GM21515 (cell line): ENCODE measurements around the gene ODF2.
A peak's percentile ranks its signal among the peaks of the same experiment; 100 is the strongest.
"Not testable (repeated sequence)": the region's sequence is repeated elsewhere in the genome, so short reads cannot be mapped to it uniquely, and the experiment has no call there.

Source experiments
- ATAC-seq: cut with Tn5 transposase; IDR thresholded peaks from one replicate; pipeline ENCODE4 v1.9.1; 2021; ENCODE audit not compliant: unreplicated experiment

The ODF2 gene

DNA sequence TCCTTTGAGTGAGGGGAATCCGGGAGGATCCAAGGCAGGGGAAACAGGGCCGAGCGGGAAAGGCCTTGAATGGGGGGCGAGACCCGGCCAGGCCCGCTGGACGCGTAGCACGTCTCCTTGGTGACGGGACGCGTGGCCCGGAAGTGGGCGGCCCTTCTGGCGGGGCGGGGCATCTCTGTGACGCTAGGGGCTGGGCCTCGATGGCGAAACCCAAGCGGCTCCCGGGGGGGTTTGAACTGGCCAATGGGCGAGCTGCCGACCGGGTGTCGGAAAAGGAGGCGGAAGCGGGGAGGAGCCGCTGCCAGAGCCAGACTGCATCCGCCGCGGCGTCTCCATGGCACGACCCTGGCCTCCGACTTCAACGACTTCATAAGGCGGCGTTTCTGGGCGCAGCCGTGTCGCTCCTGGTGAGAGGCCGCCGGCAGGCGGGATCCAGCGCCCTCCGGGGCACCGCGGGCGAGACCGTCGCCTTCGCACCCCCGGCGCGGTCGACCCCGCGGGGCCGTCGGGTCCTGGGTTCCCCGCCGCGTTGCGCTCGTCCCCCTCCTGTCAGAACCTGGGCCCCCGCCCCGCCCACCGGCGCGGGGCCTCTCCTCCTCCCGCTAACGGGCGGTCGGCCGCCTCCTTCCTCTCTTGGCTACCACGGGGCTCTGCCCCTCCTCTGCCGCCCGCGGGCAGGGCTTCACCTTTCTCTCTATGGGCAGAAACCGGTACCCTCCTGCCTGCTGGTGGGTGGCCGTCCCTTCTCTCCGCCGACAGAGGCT is at the start of gene ODF2:
TSS of gene ODF2 (plus strand) at position 158 of the 764 bp plus-strand sequence. CDS start at position 244, 86 bp downstream.
- ATAC-seq: peak; percentile 86

DNA sequence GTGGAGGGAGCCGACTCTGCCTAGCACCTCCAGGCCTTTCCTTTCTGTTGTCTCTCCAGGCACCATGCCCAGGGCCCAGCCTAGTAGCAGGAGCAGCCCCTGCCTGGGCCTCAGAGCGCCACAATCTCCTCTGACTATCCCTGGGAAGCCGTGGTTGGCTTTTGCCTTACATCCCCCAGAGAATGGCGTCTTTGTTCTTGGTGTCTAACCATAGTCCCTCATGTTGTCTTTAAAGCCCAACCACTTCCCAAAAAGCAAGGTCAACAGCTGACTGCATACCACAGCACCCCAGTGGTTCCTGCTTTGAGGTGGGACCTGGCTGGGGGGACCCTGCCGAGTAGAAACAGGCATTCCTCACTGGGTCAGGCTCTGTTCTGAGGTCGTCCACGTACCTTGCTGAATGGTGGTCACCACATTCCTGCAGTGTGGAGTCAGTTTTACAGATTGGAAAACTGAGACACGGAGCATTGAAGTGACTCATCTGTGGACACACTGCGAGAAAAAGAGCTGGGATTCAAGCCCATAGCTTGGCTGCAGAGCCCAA is 48.9 kb upstream of the ODF2 start:
- no peak for ATAC-seq

DNA sequence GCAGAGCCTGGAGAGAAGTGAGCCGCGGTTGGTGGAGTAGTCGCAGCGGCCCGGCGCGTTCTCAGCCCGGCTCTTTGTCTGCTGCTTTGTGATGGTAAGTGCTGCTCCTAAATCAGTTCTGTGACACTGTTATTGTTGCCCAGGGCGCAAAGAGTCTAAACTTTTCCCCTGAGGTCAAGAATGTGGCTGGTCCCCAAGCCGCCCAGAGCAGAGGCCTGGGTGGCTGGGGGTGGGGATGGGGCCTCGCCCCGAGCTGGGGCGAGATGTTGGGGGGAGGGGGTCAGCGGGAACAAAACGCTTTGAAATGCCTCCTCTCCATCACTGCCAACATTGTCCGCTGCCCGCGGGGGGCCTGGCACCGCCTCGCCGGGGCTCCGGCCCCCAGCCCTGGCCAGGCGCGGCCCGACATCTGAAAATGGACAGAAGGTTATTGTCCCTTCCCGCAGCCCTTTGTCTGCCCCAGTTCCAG is 46.8 kb upstream of the ODF2 start:
- ATAC-seq: no peak

DNA sequence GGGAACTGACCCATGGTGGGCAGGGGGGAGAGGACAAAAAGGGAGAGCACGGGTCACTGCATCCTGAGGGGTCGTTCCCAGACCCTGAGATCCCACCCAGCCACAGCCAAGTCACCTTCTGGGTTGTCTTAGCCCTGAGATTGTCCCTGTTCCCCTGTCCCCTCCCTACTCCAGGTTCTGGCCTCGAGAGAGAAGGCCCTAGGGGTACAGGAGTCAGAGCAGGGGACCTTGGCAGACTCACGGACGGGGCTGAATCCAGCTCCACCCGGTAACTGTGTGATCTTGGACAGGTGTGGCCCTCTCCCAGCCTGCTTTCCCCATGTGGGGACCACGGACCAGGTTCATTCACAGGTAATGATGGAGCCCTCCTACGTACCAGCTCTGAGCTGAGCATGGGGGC is 46.4 kb upstream of the ODF2 start:
- no peak for ATAC-seq

DNA sequence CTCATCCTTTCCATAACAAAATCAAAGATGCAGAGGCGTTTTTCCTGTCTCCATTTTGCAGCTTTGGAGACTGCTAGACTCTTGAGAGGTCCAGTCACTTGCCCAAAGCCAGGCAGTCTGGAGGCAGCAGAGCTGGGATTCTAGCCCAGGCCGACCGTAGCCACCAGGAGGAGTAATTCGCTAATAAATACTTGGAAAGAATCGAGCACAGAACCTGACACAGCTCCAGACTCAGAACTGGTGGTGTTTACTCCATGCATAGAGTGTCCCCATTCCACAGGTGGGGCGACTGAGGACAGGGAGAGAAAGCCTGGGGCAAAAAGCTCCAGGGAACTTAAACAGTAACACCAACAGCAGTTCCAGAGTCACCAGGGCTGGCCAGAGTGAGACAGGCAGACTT is 45.8 kb upstream of the ODF2 start:
- ATAC-seq: no peak

DNA sequence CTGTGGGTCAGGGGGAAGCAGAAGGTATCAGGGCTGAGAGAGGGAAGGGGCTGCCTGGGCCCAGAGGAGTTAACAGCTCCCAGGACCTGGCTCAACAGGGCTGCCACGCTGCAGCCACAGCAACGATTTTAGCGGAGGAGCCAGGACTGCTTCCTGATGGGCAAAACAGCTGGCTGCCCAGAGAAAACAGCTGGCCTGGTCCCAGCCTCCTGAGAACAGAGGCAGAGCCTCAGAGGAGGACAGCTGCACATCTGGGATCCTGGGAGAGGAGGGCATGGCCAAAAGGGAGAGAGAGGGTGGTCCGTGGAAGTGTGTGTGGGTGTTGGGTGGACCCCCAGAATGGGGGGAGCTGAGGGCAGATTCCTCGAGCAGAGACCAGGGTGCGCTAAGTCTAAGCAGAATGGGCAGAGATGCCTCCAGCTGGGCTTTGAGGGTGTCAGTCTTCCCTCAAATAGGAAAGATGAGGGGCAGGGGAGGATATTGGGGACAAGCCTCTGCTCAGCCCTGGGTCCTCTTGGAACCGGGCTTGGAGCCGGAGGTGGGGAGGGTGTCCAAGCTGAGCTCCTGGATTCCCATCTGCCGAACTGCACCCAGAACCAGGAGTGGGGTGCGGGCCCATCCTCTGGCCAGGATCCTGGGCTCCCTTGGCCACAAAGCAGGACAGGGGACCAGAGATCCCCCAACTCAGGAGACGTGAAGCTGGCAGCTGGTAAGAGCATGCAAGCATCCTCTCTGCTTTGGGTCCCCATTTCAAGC is 44.3 kb upstream of the ODF2 start:
- no peak for ATAC-seq

DNA sequence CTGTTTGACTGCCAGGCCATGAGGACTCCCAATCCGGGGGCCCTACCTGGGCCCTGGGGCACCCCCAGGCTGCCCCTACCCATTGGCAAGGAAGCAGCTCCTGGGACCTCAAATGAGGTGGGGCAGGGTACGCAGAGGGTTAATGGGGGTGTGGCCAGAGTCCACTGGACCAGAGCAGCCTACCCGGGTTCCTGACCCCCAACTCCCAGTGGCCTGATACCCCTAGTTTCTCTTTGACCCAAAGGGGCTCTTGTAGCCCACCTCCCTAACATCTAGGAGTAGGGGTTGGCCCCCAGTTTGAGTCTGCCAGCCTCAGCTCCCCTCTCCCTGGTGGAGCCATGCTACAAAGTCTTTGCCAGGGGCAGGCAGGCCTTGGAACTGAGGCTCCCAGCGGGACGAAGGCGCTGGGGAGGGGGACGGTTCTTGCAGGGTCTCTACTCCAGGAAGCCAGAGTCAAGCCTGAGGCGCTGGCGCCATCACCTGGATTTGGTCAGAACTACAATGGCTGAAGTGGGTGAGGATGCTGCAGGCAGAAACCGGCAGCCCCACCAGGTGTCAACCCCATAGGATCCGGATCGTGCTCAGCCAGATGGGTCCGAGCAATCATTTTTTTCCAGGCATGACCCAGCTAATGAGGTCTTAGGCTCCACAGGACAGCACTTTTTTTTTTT is 43.6 kb upstream of the ODF2 start:
- ATAC-seq: no peak

DNA sequence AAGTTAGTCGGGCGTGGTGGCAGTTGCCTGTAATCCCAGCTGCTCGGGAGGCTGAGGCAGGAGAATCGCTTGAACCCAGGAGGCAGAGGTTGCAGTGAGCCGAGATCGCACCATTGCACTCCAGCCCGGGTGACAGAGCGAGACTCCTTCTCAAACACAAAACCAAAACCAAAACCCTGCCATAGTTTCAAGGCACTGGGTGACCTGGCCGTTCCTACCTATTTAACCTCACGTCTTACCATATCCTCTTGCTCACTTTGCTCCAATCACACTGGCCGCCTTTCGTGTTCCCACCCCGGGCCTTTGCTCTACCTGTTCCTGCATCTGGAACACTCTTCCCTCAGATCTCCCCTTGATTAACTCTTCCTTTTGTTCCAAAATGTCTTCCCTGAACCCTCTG is 42.1 kb upstream of the ODF2 start:
- ATAC-seq: not testable (repeated sequence)

DNA sequence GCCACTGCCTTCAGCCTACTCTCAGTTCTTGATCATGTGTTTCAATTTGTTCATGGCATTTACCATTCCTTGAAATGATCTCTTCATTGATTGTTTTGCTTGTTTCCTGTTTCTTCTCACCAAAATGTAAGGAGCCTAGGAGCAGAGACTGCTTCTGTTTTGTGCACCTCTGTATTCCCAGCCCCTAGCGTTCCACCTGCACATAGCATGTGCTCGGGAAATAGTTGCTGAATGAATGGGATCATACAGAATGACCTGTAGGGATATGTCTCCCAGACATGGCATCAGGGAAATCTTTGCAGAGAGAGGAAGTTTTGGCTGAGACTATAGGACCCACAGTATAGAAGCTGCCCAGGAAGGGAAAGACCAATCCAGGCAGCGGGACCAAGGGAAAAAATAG is 41.3 kb upstream of the ODF2 start:
- ATAC-seq: no peak

DNA sequence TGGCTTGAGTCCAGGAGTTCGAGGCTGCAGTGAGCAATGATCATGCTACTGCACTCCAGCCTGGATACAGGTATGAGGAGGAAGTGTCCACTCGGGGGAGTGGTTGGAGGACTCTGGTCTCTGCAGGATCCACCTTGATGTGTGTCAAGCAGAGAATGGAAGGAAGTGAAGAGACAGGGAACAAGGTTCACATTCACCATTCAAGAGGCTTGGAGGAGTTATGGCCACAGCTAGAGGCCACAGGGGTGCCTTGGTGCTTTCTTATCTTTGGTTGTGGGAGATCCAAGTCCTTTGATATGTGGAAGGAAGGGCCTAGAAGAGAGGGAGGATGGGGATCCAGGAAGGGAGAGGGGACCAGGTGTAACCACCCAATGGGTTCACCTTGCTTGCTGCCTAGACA is 40.5 kb upstream of the ODF2 start:
- ATAC-seq: no peak

DNA sequence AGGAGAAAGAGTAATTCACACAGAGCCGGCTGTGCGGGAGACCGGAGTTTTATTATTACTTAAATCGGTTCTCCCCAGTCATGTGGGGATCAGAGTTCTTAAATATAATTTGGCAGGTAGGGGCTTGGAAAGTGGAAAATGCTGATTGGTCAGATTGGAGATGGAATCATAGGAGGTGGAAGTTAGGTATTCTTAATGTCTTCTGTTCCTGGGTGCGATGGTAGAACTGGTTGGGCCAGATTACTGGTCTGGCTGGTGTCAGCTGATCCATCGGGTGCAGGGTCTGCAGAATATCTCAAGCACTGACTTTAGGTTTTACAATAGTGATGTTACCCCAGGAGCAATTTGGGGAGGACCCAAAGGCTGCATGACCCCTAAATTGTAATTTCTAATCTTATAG is 39.8 kb upstream of the ODF2 start:
- ATAC-seq: no peak

DNA sequence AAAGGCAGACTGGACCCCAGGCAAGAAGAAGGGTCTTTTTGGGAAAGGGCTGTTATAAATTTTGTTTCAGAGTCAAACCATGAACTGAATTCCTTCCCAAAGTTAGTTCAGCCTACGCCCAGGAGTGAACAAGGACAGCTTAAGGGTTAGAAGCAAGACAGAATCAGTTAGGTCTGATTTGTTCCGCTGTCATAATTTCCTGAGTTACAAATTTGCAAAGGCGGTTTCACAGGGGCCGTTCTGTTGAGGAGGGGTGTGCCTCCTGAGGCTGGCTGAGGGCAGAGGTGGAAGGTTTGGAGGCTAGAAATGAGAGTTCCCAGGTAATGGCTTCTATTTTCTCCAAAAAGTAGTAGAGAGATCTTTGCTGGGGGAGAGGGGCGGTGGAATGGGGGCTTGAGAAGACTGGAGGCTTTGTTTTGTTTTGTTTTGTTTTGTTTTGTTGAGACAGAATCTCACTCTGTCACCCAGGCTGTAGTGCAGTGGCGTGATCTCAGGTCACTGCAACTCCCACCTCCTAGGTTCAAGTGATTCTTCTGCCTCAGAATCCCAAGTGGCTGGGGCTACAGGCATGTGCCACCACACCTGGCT is 39.3 kb upstream of the ODF2 start:
- ATAC-seq: no peak

DNA sequence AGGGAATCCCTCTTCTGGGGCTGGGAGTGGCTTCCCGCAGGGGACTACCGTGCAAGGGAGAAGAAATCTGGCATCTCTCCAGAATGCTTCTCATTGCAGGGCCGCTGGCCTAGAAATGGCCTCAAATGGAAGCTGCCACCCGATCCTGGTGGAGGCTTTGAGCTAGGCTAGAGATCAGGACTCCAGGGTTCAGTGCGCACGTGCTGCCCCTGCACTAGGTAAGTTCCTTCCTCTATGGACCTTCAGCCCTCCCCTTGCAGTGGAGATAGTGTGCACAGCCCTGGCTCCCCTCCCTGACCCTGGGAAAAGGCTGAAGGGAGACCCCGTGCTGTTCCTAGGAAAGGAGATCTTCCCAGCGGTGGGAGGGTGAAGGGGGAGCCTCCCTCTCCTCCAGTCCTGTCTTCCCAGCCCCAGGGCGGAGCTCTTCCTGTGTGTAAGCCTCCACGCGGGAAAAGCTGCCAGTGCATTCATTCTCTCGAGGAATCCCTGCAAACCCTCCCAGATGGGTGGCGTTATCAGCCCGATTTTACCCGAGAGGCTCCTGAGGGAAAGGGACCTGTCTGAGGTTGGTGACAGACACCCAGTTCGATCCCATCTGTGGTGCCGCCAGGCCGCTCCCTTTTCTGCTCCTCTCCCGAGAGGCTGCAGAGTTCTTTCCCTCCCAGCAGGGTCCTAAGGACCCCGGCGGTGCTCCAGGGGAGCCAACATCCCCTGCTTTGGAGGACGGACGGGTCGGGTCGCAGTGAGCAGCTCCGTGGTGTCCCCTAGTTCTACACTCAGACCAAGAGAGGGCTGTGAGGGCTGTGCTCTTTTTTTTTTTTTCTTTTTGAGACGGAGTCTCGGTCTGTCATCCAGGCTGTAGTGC is 36.5 kb upstream of the ODF2 start:
- ATAC-seq: no peak

DNA sequence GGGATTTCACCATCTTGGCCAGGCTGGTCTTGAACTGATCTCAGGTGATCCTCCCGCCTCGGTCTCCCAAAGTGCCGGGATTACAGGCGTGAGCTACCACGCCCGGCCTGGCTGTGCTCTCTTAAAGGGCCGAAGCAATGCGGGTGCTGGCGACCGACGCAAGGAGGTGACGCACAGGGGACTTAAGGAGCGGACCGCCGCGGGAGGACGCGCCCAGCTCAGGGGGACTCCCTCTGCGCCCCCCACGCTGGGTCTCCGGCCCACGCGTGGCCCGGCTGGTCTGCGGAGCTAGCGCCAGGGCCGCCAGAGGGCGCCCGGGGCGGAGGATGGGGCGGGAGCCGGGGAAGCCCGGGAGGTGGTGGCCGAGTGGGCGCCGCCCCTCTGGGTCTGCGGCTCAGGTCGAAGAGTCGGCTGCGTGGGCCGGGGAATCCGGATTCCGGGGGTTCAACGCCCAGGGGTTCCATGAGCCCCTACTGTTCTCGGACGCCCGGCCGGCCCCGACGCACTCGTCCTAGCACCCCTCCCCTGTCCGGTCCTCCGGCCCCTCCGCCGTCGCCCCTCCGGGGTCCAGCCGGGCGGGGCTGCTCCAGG is 35.7 kb upstream of the ODF2 start:
- peak; percentile 78 for ATAC-seq

DNA sequence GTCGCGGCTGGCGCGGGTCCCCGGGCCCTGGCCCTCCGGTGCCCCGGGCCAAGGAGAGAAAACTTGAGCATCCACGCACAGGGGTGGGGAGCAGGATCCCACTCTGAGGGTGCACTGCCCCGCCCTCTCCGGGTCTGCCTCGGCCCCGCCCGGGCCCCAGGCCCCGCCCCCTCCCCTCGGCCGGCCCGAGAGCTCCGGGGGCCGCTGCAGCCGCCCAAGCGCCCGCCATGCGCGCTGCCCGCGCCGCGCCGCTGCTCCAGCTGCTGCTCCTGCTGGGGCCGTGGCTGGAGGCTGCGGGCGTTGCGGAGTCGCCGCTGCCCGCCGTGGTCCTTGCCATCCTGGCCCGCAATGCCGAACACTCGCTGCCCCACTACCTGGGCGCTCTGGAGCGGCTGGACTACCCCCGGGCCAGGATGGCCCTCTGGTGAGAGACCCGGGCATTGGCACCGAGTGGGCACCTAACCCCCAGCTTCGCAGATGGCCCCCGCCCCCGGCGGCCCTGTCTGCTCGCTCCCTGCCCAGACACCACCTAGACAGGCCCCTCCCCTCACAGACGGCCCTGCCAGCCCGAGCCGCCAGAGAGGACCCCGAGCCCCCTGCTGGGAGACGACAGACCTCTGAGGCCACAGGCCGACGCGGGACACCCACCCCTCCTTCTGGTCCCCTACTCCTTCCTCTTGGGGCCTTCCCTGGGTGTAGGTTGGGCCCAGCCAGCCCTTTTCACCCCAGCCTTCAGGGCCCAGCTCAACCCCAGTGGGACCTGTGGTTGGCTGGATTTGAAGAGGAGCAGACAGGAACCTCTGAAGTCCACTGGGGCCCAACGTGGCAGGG is 34.9 kb upstream of the ODF2 start, which contains the start of gene CERCAM:
TSS of gene CERCAM (plus strand) at position 207 of the 831 bp plus-strand sequence. CDS start at position 228, 21 bp downstream.
- ATAC-seq: peak; percentile 53

DNA sequence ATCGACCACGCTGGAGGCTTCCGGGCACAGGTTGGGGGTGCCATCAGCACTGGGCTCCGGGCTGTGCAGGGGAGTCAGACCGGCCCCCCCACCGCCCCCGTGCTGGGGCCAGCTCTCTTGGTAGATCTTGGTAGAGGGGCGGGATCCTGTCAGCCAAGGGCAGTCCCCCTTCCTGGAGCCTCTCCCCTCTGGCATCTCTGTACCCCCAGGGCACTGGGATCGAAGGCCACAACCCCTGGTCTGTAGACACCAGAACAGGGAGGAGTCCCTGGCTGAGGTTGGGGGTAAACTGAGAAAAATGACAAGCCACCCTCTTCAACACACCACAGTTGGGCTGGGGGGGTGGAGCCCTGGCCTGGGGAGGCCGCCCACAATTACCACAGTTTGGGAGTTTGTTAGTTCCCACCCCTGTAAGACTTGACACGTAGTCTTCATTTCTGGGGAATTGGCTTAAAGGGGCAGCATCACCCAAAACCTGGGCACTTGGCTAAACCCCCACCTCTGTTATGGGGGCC is 34.3 kb upstream of the ODF2 start:
- no peak for ATAC-seq

DNA sequence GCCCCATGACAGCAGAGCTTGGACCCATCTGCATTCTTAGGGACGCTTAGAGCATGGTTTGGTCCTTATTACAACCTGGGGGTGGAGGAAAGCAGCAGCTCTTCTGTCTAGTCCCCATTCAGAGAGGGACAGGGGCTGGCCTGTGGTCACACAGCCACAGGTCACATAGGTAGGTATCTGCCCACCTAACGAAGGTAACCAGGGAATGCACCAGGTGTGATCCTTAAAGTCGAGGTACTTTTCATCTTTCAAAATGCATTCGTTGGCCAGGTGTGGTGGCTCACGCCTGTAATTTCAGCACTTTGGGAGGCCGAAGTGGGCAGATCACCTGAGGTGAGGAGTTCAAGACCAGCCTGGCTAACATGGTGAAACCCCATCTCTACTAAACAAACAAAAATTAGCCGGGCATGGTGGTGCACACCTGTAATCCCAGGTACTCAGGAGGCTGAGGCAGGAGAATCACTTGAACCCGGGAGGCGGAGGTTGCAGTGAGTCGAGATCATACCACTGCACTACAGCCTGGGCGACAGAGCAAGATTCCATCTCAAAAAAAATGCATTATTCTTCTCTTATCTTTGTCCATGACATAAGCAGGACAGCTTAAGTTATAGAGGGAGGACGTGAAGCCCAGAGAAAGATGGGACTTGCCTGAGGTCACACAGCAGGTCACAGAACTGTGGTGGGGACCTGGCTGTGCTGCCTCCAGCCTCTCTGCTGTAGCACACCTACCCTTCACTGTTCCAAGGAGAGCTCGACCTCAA is 33.6 kb upstream of the ODF2 start:
- not testable (repeated sequence) for ATAC-seq

DNA sequence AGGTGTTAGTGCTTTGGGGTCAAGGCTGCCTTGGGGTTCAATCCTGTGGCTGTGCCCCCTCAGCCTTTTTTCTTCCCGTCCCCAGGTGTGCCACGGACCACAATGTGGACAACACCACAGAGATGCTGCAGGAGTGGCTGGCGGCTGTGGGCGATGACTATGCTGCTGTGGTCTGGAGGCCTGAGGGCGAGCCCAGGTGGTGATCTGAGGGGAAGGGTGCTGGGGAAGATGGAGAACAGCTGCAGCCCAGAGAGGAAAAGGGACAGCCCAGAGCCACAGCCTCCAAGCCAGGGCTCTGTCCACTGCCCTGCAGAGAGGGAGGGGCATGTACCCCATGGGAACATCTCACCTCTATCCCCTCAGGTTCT is 33.0 kb upstream of the ODF2 start:
- no peak for ATAC-seq
